ENCODE results near the gene RNFT2. TPM values are rescaled to one million over a fixed set of nuclear protein-coding genes. Genes with fewer than 3 reads are reported as not detected.
A peak's percentile ranks its signal among the peaks of the same experiment; 100 is the strongest.
"Not testable (repeated sequence)": the region's sequence is repeated elsewhere in the genome, so short reads cannot be mapped to it uniquely, and the experiment has no call there.

RNFT2 gene
- total RNA-seq, 1 donor from 2014 or later = 55.8 TPM

DNA sequence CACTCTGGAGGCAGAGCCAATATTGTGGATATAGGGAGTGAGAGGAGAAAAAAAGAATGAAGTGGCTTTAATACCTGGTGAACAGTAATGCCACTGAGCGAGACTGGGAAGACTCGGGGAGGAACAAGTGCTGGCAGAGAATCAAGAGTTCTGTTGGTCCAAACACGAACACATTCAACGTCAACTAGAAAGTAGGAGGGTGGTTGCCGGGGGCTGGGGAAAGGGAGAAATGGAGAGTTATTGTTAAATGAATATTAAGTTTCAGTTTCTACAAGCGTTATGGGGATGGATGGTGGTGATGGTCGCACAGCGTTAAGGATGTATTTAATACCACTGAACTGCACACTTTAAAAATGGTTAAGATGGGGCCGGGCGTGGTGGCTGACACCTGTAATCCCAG lies 3.0 kb upstream of the RNFT2 start:
- H3K27me3 Mint-ChIP-seq (ENCODE audit: unreplicated experiment) = no peaks in the 10 kb centered on the region
- TF ChIP-seq, protein P1, sequence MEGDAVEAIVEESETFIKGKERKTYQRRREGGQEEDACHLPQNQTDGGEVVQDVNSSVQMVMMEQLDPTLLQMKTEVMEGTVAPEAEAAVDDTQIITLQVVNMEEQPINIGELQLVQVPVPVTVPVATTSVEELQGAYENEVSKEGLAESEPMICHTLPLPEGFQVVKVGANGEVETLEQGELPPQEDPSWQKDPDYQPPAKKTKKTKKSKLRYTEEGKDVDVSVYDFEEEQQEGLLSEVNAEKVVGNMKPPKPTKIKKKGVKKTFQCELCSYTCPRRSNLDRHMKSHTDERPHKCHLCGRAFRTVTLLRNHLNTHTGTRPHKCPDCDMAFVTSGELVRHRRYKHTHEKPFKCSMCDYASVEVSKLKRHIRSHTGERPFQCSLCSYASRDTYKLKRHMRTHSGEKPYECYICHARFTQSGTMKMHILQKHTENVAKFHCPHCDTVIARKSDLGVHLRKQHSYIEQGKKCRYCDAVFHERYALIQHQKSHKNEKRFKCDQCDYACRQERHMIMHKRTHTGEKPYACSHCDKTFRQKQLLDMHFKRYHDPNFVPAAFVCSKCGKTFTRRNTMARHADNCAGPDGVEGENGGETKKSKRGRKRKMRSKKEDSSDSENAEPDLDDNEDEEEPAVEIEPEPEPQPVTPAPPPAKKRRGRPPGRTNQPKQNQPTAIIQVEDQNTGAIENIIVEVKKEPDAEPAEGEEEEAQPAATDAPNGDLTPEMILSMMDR (IDR thresholded peaks at IDR 0.05; ENCODE audit: partially characterized antibody, unreplicated experiment) = no peak
- no peaks in the 10 kb centered on the region for H3K36me3 Mint-ChIP-seq (ENCODE audit: unreplicated experiment)
- no peak overlapping the region for H3K4me3 Mint-ChIP-seq (ENCODE audit: unreplicated experiment)
- no peak overlapping the region for H3K27ac Mint-ChIP-seq (ENCODE audit: unreplicated experiment)
- no peak for DNase-seq
- peaks cover 6% of the 10 kb centered on the region for H3K4me1 Mint-ChIP-seq (ENCODE audit: low read depth, unreplicated experiment)
- no peaks in the 10 kb centered on the region for H3K9me3 Mint-ChIP-seq (ENCODE audit: unreplicated experiment)

DNA sequence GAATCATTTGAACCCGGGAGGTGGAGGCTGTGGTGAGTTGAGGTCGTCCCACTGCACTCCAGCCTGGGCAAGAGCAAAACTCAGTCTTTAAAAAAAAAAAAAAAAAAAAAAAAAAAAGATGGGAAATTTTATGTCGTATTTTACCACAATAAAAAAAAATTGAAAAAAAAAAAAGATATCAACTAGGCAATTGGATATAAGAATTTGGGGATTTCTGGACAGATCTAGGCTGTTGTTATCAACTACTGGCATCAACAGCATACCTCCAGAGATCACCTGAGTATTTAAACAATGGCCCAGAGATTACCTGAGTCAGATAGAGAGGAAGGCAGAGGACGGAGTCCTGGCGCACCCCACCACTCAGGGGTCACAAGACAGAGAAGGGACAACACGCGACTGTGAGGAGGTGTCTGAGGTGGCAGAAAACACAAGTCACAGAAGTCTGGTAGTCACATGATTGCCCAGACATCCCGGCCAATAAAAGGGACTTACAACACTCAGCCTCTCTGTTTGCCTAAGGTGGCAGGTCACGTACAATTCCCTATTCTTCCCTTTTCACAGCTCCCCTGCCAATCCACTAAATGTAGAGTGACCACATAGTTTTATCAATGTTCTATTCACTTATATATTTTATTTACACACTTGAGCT lies 2.0 kb upstream of the RNFT2 start:
- Mint-ChIP-seq H3K4me3 (ENCODE audit: unreplicated experiment) (peak overlapping the region; percentile 91), H3K36me3 (ENCODE audit: unreplicated experiment) (no peaks in the 10 kb centered on the region), H3K4me1 (ENCODE audit: low read depth, unreplicated experiment) (peaks cover 6% of the 10 kb centered on the region), H3K27me3 (ENCODE audit: unreplicated experiment) (no peaks in the 10 kb centered on the region), H3K9me3 (ENCODE audit: unreplicated experiment) (no peaks in the 10 kb centered on the region), H3K27ac (ENCODE audit: unreplicated experiment) (no peak overlapping the region)
- no peak for DNase-seq
- TF ChIP-seq, protein P1 (IDR thresholded peaks at IDR 0.05; ENCODE audit: partially characterized antibody, unreplicated experiment) = no peak

DNA sequence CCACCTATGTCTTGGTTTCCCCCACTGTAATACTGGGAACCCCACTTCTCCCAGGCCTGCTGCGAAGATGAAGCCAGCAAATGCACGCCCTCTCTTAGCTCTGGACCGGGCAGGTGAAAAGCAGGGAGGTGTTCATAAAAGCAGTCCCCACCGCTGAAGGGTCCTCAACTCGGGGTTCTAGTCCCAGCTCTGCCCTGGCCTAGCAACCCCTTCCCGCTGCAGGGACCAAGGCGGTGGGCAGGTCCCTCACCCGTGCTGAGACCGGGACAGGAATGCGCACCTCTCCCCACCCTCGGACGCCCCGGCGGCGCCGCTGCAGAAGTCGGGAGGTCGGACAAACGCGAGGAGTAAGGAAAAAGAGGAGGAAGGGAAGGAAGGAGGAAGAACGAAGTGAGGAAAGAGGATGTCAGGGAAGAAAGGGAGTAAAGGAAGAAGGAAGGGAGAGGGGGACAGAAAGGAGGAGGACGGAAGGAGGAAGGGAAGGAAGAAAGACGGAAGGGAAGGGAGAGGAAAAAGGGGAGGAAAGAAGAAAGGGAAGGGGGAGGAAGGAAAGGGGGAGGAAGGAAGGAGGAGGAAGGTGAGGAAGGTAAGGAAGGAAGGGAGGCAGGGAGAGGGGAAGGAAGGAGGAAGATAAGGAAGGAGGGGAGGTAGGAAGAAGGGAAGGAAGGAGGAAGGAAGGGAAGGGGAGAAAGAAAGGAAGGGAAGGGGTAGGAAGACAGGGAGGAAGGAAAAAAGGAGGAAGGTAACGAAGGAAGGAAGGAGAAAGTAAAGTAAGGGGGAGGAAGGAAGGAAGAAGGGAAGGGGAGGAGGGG lies 947 bp upstream of the RNFT2 start:
- peak; percentile 32 for DNase-seq
- Mint-ChIP-seq H3K4me3 (ENCODE audit: unreplicated experiment) (peak overlapping the region; percentile 91), H3K36me3 (ENCODE audit: unreplicated experiment) (no peaks in the 10 kb centered on the region), H3K27ac (ENCODE audit: unreplicated experiment) (no peak overlapping the region), H3K27me3 (ENCODE audit: unreplicated experiment) (peaks cover 2% of the 10 kb centered on the region), H3K9me3 (ENCODE audit: unreplicated experiment) (no peaks in the 10 kb centered on the region), H3K4me1 (ENCODE audit: low read depth, unreplicated experiment) (peaks cover 6% of the 10 kb centered on the region)
- TF ChIP-seq, protein P1 (IDR thresholded peaks at IDR 0.05; ENCODE audit: partially characterized antibody, unreplicated experiment) = no peak

DNA sequence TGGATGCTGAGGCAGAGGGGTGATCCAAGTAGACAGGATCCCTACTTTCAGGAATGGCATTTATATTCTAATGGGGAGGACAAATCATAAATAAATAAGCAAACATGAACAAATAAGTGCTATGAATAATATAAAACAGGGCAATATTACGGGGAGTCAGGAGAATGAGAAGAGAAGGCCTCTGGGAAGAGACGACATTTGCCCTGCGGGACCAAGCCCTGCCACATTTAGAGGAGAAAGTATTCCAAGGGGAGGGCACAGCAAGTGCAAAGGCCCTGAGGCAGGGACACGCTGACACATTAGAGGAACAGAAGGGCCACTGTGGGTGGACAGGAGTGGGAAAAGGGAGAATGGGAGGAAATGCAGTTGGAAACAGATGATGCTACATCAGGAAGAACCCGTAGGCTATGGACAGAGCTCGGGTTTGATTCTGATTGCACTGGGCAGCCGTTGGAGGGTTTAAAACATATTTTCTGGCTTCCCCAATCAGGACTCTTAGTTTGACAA lies 1.3 kb downstream of the RNFT2 start:
- Mint-ChIP-seq H3K9me3 (ENCODE audit: unreplicated experiment) (no peaks in the 10 kb centered on the region), H3K36me3 (ENCODE audit: unreplicated experiment) (no peaks in the 10 kb centered on the region), H3K27ac (ENCODE audit: unreplicated experiment) (no peak overlapping the region), H3K4me1 (ENCODE audit: low read depth, unreplicated experiment) (peaks cover 6% of the 10 kb centered on the region), H3K27me3 (ENCODE audit: unreplicated experiment) (peaks cover 2% of the 10 kb centered on the region), H3K4me3 (ENCODE audit: unreplicated experiment) (no peak overlapping the region)
- no peak for DNase-seq
- TF ChIP-seq, protein P1 (IDR thresholded peaks at IDR 0.05; ENCODE audit: partially characterized antibody, unreplicated experiment) = no peak

DNA sequence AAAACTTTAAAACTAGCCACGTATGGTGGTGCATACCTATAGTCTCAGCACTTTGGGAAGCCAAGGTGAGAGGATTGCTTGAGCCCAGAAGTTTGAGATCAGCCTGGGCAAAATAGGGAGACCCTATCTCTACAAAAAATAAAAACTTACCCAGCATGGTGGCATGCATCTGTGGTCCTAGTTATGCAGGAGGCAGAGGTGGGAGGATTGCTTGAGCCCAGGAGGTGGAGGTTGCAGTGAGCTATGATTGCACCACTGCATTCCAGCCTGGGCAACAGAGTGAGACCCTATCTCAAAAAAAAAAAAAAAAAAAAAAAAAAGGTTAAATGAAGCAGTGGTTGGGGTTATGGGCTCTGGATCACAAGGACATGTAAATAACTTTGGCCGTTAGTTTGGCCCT lies 4.7 kb downstream of the RNFT2 start:
- not testable (repeated sequence) for H3K27ac Mint-ChIP-seq (ENCODE audit: unreplicated experiment); H3K4me1 Mint-ChIP-seq (ENCODE audit: low read depth, unreplicated experiment); H3K4me3 Mint-ChIP-seq (ENCODE audit: unreplicated experiment); H3K36me3 Mint-ChIP-seq (ENCODE audit: unreplicated experiment); H3K9me3 Mint-ChIP-seq (ENCODE audit: unreplicated experiment); DNase-seq; H3K27me3 Mint-ChIP-seq (ENCODE audit: unreplicated experiment)

Measured in glutamatergic neuron (in vitro differentiated cells).